CD8-positive, alpha-beta memory T cell (primary cell): Measurements from ENCODE around the gene TRPM5. TPM values are rescaled to one million over a fixed set of nuclear protein-coding genes. Genes with fewer than 3 reads are reported as not detected.
A peak's percentile ranks its signal among the peaks of the same experiment; 100 is the strongest.

Experiments
- CTCF ChIA-PET: fragments of 350-600 bp; sonication (Branson Sonifier 250); formaldehyde crosslinking; loops from one replicate; lab custom pipeline; 2021; ENCODE audit warnings: antibody characterized with exemption; lab: Charles Lee
- POLR2A ChIA-PET: fragments of 350-600 bp; sonication (Branson Sonifier 250); formaldehyde crosslinking; loops from one replicate; lab custom pipeline; 2021; ENCODE audit warnings: antibody characterized with exemption; lab: Charles Lee
- DNase-seq, 5 donors: peaks; one replicate each; pipeline versions ENCODE4 v3.0.0 to v3.0.0-alpha.2; 2020 to 2022; ENCODE audit warnings: mixed read lengths in 1 of 5
- H3K27ac ChIP-seq: one replicate; pipeline ENCODE4 v1.7.0; 2013; ENCODE audit warnings: low read depth, mild to moderate bottlenecking, low read length, moderate library complexity
- H3K27me3 ChIP-seq: 2 replicates; pipeline ENCODE4 v1.7.0; 2013; ENCODE audit warnings: low read length, mild to moderate bottlenecking; ENCODE audit not compliant: insufficient read depth, poor library complexity, severe bottlenecking
- H3K36me3 ChIP-seq: 2 replicates; pipeline ENCODE4 v1.7.0; 2013; ENCODE audit warnings: mild to moderate bottlenecking, low read length, moderate library complexity; ENCODE audit not compliant: insufficient read depth
- H3K4me1 ChIP-seq: 2 replicates; pipeline ENCODE4 v1.7.0; 2013; ENCODE audit warnings: mild to moderate bottlenecking, low read length, moderate library complexity; ENCODE audit not compliant: insufficient read depth
- H3K4me3 ChIP-seq: 2 replicates; pipeline ENCODE4 v1.7.0; 2013; ENCODE audit warnings: mild to moderate bottlenecking, low read length
- H3K9me3 ChIP-seq: 2 replicates; pipeline ENCODE4 v1.7.0; 2013; ENCODE audit warnings: mild to moderate bottlenecking, low read length
- H3K27ac Mint-ChIP-seq, 8 donors: one replicate each; pipeline ENCODE4 v1.8.0; 2020 to 2021; ENCODE audit warnings: mixed read lengths in 8 of 8, mild to moderate bottlenecking in 6 of 8, inconsistent platforms in 3 of 8, moderate library complexity in 3 of 8
- H3K27me3 Mint-ChIP-seq, 2 donors: one replicate each; pipeline ENCODE4 v1.8.0; 2020 to 2021; ENCODE audit warnings: mixed read lengths in 2 of 2, mild to moderate bottlenecking in 1 of 2, moderate library complexity in 1 of 2
- H3K36me3 Mint-ChIP-seq, 3 donors: one replicate each; pipeline ENCODE4 v1.8.0; 2020 to 2021; ENCODE audit warnings: mixed read lengths in 3 of 3, inconsistent platforms in 1 of 3, mild to moderate bottlenecking in 1 of 3
- H3K4me1 Mint-ChIP-seq, 3 donors: one replicate each; pipeline ENCODE4 v1.8.0; 2020 to 2021; ENCODE audit warnings: mixed read lengths in 3 of 3, inconsistent platforms in 1 of 3, mild to moderate bottlenecking in 1 of 3
- H3K4me3 Mint-ChIP-seq, 7 donors: one replicate each; pipeline ENCODE4 v1.8.0; 2020 to 2021; ENCODE audit warnings: mixed read lengths in 7 of 7, mild to moderate bottlenecking in 6 of 7, moderate library complexity in 4 of 7, inconsistent platforms in 2 of 7
- H3K9me3 Mint-ChIP-seq, 5 donors: one replicate each; pipeline ENCODE4 v1.8.0; 2020 to 2022; ENCODE audit warnings: mixed read lengths in 5 of 5, mild to moderate bottlenecking in 3 of 5, moderate library complexity in 2 of 5, inconsistent platforms in 1 of 5
- polyA plus RNA-seq: library from polyadenylated mRNA; unstranded; fragments of 300-500 nt; fragmentation: Illumina TruSeq; gene quantifications from one replicate; pipeline ENCODE4 v1.2.3, GENCODE V29; 2021
- total RNA-seq, 2 experiments: library from RNA; stranded (reverse); gene quantifications; one replicate each; pipeline ENCODE4 v1.2.3, GENCODE V29; 2021

TRPM5 gene
- total and polyA plus RNA-seq, 3 experiments from 2014 or later: not detected

DNA sequence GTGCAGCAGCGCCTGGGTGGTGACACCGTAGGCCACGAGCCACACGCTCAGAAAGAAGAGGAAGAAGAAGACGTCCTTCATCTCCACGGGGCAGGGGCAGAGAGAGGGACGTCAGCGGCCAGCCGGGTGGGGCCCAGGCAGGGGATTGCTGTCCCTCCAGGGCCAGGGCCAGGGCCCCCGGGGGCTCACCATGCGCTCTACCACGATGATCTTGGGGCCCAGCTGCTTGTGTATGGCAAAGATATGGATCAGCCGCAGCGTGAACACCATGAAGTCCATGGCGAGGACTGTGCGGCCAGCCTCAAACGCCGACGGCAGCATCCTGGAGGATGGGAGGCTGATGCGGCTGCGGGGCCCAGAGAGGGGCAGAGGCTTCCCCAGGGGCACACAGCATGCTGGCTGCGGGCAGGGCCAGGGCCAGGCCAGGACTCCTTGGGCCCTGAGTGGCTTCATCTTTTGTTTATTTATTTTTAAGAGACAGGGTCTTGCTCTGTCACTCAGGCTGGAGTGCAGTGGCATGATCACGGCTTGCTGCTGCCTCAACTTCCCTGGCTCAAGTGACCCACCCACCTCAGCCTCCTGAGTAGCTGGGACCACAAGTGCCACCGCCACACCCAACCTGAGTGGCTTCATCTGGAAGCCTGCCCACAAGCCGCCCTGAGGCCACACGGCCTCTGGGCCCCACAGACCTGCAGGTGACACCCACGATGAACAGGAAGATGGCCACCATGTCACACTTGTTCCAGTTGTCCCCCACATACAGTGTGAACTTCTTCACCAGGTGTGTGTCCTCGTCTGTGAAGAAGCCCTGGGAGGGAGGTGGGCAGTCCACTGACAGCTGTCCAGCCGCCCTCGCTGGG is 32.6 kb downstream of the TRPM5 start:
- Mint-ChIP-seq H3K36me3 (no peaks in the 10 kb centered on the region), H3K4me1 (no peaks in the 10 kb centered on the region), H3K27me3 (no peaks in the 10 kb centered on the region), H3K9me3 (no peaks in the 10 kb centered on the region), H3K27ac (peak overlapping the region in 1 of 8 donors; percentile 70), H3K4me3 (no peak overlapping the region)
- no peaks in the 10 kb centered on the region for H3K27me3 ChIP-seq
- no peak for DNase-seq
- ChIA-PET POLR2A (no interaction called here), CTCF (interaction anchor here (1.5 kb wide), 1 partner anchor 107 kb away, joined by 5 read pairs; no protein-coding TSS in a partner anchor)
- no peak overlapping the region for H3K4me3 ChIP-seq
- no peaks in the 10 kb centered on the region for H3K4me1 ChIP-seq
- H3K9me3 ChIP-seq: no peaks in the 10 kb centered on the region
- no peaks in the 10 kb centered on the region for H3K36me3 ChIP-seq
- H3K27ac ChIP-seq: no peak overlapping the region

DNA sequence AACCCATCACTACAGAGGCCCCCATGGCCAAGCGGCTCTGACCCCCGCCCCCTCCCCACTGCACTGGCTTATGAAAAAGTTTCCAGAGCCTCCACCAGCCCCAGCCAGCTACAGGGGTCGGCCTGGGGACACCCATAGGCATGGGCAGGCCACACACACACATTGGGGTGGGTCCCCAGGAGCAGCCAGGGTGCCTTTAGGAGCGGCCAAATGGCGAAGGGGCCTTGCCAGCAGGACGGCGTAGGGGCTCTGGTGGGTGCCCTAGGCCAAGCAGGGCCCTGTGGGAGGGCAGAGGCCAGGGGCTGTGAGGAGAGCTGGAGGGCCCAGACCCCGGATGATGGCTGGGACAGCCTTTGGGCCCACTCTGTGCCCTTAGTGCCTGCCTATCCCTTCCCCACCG is 33.7 kb downstream of the TRPM5 start:
- H3K9me3 Mint-ChIP-seq: no peaks in the 10 kb centered on the region
- ChIA-PET POLR2A (no interaction called here), CTCF (interaction anchor here (1.9 to 2.0 kb wide), 2 partner anchors 10 to 106 kb away, joined by 5 to 9 read pairs; partner anchors contain the start of gene TSSC4)
- H3K9me3 ChIP-seq: no peaks in the 10 kb centered on the region
- H3K36me3 Mint-ChIP-seq: no peaks in the 10 kb centered on the region
- H3K27ac Mint-ChIP-seq: no peak overlapping the region
- H3K4me3 ChIP-seq: no peak overlapping the region
- no peaks in the 10 kb centered on the region for H3K4me1 ChIP-seq
- H3K36me3 ChIP-seq: no peaks in the 10 kb centered on the region
- DNase-seq: no peak
- no peaks in the 10 kb centered on the region for H3K27me3 ChIP-seq
- no peak overlapping the region for H3K4me3 Mint-ChIP-seq
- no peaks in the 10 kb centered on the region for H3K27me3 Mint-ChIP-seq
- H3K4me1 Mint-ChIP-seq: no peaks in the 10 kb centered on the region
- no peak overlapping the region for H3K27ac ChIP-seq

DNA sequence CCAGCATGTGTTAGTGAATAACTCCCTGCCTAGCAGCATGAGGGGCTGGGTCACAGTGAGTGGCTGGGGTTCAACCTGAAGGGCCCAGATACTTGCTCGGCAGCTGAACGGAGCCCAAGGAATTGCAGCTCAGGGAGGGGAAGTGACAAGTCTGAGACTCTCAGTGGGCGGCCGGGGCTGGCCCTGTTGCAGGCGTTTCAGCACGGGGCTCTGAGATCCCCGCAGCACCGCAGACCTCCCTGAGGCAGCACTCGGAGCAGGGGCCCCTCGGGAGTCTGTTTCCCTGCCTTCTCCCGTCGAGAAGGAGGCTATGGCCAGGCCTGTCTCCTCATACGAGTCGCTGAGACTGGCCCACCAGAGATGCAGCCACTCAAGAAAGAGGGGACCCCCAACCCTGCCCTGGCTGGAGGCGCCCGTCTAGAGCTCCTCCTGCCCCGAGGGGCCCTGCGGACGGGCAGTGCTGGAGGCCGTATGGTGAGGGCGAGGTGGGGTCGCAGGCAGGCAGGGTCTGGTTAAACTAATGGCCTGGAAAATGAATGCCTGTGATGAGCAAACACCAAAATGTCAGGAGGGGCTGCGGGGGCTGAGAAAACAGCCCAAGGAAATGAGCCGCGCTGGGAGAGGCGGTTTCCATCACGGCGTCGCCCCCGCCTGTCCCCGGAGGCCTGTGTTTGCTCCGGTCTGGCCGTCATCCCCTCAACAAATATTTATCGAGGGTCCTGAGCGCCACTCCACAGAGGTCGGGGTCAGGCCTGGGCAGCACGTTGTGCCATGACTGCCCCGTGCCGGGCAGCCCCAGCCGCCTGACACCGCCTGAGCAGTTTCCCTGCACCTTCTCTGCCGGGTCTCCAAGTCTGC is 34.5 kb downstream of the TRPM5 start:
- Histone ChIP-seq H3K4me3 (no peak overlapping the region), H3K27me3 (no peaks in the 10 kb centered on the region), H3K27ac (no peak overlapping the region), H3K36me3 (no peaks in the 10 kb centered on the region), H3K4me1 (no peaks in the 10 kb centered on the region), H3K9me3 (no peaks in the 10 kb centered on the region)
- H3K4me3 Mint-ChIP-seq: no peak overlapping the region
- no peaks in the 10 kb centered on the region for H3K36me3 Mint-ChIP-seq
- no peaks in the 10 kb centered on the region for H3K4me1 Mint-ChIP-seq
- no peak for DNase-seq
- H3K9me3 Mint-ChIP-seq: no peaks in the 10 kb centered on the region
- CTCF ChIA-PET: interaction anchor here (1.9 to 2.3 kb wide), 3 partner anchors 9 to 105 kb away, joined by 5 to 10 read pairs (median 9); partner anchors contain the start of gene TSSC4
- POLR2A ChIA-PET: interaction anchor here (0.6 kb wide), 1 partner anchor 36 kb away, joined by 4 read pairs; no protein-coding TSS in a partner anchor
- H3K27ac Mint-ChIP-seq: no peak overlapping the region
- H3K27me3 Mint-ChIP-seq: no peaks in the 10 kb centered on the region

DNA sequence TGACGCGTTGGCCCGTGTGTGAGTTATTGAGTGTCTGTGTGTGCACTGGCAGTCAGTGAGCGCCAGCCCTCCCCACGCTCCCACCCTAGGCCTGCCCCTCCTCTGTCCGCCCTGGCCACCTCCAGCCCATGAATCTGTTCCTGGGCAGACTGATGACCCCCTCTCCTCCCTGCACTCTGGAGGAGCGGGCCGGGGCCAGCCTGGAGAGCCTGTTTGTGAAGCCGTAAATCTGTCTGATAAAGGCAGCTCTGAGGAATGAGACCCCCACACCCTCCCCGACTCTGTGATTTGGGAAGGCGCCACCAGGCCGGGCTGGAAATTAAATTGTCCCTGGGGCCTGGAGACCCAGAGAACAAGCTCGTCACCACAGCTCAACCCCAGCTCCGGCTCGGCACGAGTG is 35.2 kb downstream of the TRPM5 start:
- Mint-ChIP-seq H3K27ac (no peak overlapping the region), H3K4me1 (no peaks in the 10 kb centered on the region), H3K9me3 (no peaks in the 10 kb centered on the region), H3K4me3 (no peak overlapping the region), H3K36me3 (peaks cover 0 to 6% (median 0%) of the 10 kb centered on the region in 3 donors), H3K27me3 (no peaks in the 10 kb centered on the region)
- ChIA-PET CTCF (interaction anchor here (1.9 to 2.3 kb wide), 3 partner anchors 8 to 104 kb away, joined by 5 to 10 read pairs (median 9); partner anchors contain the start of gene TSSC4), POLR2A (no interaction called here)
- no peak overlapping the region for H3K27ac ChIP-seq
- no peak for DNase-seq
- H3K4me3 ChIP-seq: no peak overlapping the region
- no peaks in the 10 kb centered on the region for H3K36me3 ChIP-seq
- H3K9me3 ChIP-seq: no peaks in the 10 kb centered on the region
- H3K27me3 ChIP-seq: no peaks in the 10 kb centered on the region
- H3K4me1 ChIP-seq: no peaks in the 10 kb centered on the region

DNA sequence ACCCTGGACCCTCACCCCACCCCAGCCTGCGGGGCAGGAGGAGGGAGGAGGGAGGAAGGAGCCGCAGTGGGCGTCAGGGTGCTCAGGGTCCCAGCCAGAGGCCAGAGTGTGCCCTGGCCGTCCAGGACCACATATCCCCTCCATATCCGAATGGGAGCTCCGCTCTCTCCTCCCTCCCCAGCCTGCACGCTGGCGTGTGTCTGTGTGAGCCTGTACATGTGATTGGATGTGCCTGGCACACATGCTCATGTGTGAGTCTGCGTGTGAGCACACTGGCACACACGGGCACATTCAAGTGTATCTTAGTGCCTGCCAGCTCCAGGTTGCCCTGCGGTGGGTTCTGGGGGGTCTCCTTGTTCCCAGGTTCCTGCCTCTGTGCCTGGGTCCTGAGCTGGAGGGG is 35.6 kb downstream of the TRPM5 start:
- POLR2A ChIA-PET: no interaction called here
- no peak overlapping the region for H3K27ac ChIP-seq
- no peak overlapping the region for H3K4me3 Mint-ChIP-seq
- peaks cover 0 to 3% (median 1%) of the 10 kb centered on the region in 3 donors for H3K4me1 Mint-ChIP-seq
- DNase-seq: no peak
- no peak overlapping the region for H3K27ac Mint-ChIP-seq
- no peaks in the 10 kb centered on the region for H3K9me3 Mint-ChIP-seq
- H3K4me3 ChIP-seq: no peak overlapping the region
- peaks cover 0 to 11% (median 0%) of the 10 kb centered on the region in 3 donors for H3K36me3 Mint-ChIP-seq
- H3K27me3 Mint-ChIP-seq: no peaks in the 10 kb centered on the region
- CTCF ChIA-PET: interaction anchor here (2.0 to 2.3 kb wide), 2 partner anchors 8 to 10 kb away, joined by 5 to 10 read pairs; partner anchors contain the start of gene TSSC4
- H3K27me3 ChIP-seq: no peaks in the 10 kb centered on the region
- no peaks in the 10 kb centered on the region for H3K9me3 ChIP-seq
- H3K36me3 ChIP-seq: no peaks in the 10 kb centered on the region
- H3K4me1 ChIP-seq: no peaks in the 10 kb centered on the region

GRCh38 chr11:2406878-2407410 is 37.4 kb downstream of the TRPM5 start:
- ChIA-PET POLR2A (no interaction called here), CTCF (interaction anchor here (0.7 to 2.8 kb wide), 2 partner anchors 12 to 101 kb away, joined by 4 to 9 read pairs; no protein-coding TSS in a partner anchor)
- Mint-ChIP-seq H3K4me3 (peak overlapping the region in 1 of 7 donors; percentile 67), H3K27me3 (no peaks in the 10 kb centered on the region), H3K36me3 (peaks cover 0 to 28% (median 0%) of the 10 kb centered on the region in 3 donors), H3K9me3 (no peaks in the 10 kb centered on the region), H3K27ac (no peak overlapping the region), H3K4me1 (peaks cover 0 to 11% (median 7%) of the 10 kb centered on the region in 3 donors)
- Histone ChIP-seq H3K27me3 (no peaks in the 10 kb centered on the region), H3K4me1 (peaks cover 2% of the 10 kb centered on the region), H3K9me3 (no peaks in the 10 kb centered on the region), H3K36me3 (no peaks in the 10 kb centered on the region), H3K27ac (no peak overlapping the region), H3K4me3 (no peak overlapping the region)
- DNase-seq: no peak

- Mint-ChIP-seq H3K27me3 (no peaks in the 10 kb centered on the region), H3K4me3 (peak overlapping the region in 1 of 7 donors; percentile 67), H3K36me3 (peaks cover 0 to 28% (median 0%) of the 10 kb centered on the region in 3 donors), H3K4me1 (peaks cover 3 to 16% (median 8%) of the 10 kb centered on the region in 3 donors), H3K27ac (no peak overlapping the region), H3K9me3 (no peaks in the 10 kb centered on the region)
- no peaks in the 10 kb centered on the region for H3K27me3 ChIP-seq
- no peak overlapping the region for H3K4me3 ChIP-seq
- peaks cover 7% of the 10 kb centered on the region for H3K4me1 ChIP-seq
- DNase-seq: no peak
- no peak overlapping the region for H3K27ac ChIP-seq
- ChIA-PET POLR2A (no interaction called here), CTCF (interaction anchor here (0.7 to 2.8 kb wide), 2 partner anchors 13 to 101 kb away, joined by 4 to 9 read pairs; no protein-coding TSS in a partner anchor)
- no peaks in the 10 kb centered on the region for H3K9me3 ChIP-seq
- H3K36me3 ChIP-seq: no peaks in the 10 kb centered on the region
Measured at GRCh38 chr11:2406451-2406850, 37.9 kb downstream of the TRPM5 start.
